ENCODE data around the gene KLHL1.

Gene KLHL1

DNA sequence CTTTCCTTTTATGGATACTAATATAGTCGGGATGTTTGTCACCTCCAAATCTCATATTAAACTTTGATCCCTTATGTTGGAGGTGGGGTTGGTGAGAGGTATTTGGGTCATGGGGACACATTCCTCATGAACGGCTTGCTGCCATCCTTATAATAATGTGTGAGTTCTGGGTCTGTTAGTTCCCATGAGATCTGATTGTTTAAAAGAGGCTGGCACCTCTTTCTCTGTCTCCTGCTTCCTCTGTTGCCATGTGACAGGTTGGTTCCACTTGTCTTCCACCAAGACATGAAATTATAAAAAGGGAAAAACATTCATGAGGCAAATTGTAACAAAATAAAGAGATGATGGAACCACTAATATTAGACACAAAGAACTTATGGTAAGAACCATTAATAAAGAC is 108.4 kb downstream of the KLHL1 start:
- DNase-seq = no peak

GRCh38 chr13:69997061-69997460 is 111.2 kb downstream of the KLHL1 start:
- no peak for DNase-seq

GRCh38 chr13:69980799-69981198 is 127.5 kb downstream of the KLHL1 start:
- no peak for DNase-seq

GRCh38 chr13:69975496-69975895 is 132.8 kb downstream of the KLHL1 start:
- no peak for DNase-seq

DNA sequence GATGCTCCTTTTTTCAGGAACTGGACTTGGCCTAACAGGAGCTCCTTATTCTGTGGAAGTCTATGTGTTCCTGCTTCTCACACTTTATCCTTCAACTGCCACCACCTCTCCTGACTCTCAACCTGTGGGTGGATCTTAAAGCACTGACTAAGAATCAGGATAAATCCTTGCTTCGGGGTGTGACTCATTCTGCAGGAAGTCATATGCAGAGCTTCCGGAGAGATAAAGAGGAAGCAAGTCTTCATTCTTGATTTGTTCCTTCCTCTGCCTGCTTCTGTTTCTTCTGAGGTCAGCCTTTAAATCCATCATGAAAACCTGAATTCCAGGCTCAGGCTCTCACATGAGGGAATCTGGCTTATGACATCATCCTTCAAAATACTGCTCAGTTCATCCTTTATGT is 137.7 kb downstream of the KLHL1 start:
- DNase-seq = no peak

GRCh38 chr13:69959046-69959445 is 149.2 kb downstream of the KLHL1 start:
- DNase-seq = no peak

DNA sequence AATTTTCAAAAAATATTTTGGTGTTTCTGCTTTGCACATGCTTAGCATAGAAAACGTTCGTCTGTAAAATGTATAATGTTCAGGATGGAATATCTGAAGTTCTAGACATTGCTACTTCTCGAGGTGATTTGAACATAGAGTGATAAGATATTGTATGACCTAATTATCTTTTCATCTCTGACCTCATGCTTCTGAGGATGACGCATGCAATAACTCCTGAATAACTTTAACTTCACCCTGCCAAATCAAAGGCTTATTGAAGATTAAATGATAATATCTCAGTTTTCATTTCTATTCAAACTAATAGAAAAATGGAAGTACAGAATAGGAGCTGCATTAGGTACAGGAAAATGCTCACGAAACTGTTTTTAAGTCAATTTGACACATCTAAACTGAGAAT is 151.4 kb downstream of the KLHL1 start:
- DNase-seq = no peak

DNA sequence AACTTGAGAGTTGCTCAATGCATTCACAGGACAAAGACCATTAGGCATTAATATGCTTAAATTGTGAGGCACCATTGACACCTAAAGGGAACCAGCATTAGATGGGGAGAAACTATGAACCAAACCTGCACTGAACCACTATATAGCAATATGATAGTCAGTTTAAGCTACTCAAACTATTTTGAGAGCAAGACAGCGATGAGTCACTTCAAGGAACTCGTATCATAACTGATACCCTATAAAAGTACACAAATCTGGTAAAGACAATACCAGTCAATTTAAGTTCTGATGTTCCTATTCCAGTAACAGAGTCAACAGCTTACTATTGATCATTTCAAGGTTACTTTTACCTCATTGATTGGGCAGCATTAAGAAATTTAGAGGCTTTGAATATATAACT is 151.9 kb downstream of the KLHL1 start:
- DNase-seq = no peak

DNA sequence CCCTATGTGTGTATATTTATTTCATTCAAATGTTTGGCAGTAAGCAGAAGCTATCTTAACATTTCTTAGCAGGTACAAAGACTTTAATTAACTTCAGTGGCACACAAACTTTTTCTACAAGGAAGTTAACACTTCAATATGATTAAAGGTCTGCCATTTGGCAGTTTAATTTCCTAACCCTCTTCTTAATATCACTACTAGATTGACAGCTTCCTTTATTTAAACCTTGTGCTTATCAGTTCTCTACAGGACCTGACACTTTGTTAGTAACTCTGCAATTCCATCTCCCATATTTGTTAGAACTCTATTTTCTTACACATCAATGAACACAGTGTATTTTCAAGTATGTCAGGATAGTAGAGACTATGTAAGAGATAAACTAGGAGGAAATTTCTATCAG is 153.0 kb downstream of the KLHL1 start:
- DNase-seq = no peak

- no peak for DNase-seq
These were observed 156.8 kb downstream of the KLHL1 start for GRCh38 chr13:69951412-69951811.

- no peak for DNase-seq
These were observed 158.1 kb downstream of the KLHL1 start for GRCh38 chr13:69950160-69950559.

GRCh38 chr13:69948016-69948415 is 160.2 kb downstream of the KLHL1 start:
- no peak for DNase-seq

GRCh38 chr13:69947582-69947981 is 160.7 kb downstream of the KLHL1 start:
- DNase-seq = no peak

DNA sequence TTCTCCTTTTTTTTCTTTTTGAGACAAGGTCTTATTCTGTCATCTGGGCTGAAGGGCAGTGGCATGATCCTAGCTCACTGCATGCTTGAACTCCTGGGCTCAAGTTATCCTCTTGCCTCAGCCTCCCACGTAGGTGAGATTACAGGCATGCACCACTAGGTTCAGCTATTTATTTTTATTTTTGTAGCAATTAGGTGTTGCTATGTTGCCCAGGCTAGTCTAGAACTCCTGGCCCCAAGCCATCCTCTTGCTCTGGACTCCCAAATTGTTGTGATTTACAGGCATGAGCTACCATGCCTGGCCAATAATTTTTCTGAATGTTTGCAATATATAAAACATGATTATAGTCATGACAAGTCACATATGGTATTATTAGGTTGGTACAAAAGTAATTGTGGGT is 161.7 kb downstream of the KLHL1 start:
- DNase-seq = no peak

GRCh38 chr13:69935043-69935442 is 173.2 kb downstream of the KLHL1 start:
- no peak for DNase-seq

DNA sequence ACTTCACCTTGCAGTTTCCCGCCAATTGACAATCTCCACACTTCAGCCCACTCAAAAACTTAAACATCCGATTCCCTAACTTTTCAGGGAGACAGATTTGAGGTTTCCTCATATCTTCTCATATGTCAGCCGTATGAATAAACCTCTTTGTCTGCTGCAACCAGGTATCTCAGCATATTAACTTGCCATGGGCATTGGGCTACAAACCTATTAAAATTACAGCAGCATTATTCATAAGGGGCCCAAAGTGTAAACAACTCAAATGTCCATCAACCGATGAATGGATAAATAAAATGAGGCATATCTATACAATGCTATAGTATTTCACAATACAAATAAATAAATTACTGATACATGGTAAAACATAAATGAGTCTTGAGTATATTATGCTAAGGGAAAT is 180.0 kb downstream of the KLHL1 start:
- DNase-seq = no peak

DNA sequence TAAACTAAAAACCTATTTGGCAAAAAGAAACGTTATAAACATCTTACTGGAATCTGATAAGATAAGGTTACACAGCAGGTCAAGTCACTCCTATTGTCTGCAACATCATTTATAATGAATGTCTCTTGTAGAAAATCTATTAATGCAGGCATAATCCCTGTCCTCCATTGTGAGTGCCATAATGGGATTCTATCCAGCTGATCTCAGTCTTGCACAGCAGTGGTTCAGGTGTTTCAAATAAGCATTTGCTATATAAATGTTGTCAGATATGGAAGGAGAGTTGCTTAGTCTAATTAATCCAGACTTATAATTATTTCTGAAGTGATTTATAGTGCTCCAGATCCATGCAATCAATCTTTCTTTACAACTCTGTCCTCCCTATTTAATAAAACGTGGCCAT is 187.1 kb downstream of the KLHL1 start:
- no peak for DNase-seq

- peak; percentile 83 for DNase-seq
These were observed 195.6 kb downstream of the KLHL1 start for GRCh38 chr13:69912630-69913029.

DNA sequence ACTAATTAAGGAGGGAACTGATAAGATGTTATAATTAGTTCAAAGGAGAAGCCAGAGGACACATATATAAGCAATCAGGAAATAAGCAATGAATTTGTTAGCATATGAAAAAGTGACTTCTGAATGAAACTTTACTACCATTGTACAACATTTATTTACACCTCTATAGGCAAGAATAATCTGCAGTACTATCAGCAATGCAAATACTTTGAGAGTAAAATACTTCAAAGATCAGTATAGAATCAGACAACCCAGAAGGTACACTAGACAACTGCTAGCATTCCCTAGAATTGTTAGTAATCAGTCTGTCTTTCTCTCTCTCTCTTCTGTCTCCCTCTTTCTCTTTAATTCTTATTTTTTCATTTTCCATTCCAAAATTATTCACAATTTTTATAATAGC is 197.5 kb downstream of the KLHL1 start:
- DNase-seq = no peak

DNA sequence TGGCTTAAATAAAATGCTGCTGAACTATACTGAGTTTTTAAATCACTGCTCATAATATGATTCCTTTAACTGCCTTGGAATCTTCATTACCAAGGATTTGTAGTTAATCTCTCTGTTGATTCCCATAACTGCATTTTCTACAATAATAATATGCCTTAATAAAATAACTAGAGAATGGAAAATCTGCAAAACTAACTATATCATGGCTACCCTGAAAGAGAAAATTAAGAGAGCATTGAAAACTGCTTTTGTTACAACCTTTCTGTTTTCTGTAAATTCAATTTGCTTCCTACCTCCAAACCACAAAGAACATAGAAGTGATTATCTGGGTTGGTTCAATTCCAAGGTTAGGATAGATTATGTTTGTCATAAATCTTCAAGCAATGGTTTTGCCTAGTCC is 203.5 kb downstream of the KLHL1 start:
- DNase-seq = no peak

GRCh38 chr13:69903081-69903480 is 205.2 kb downstream of the KLHL1 start:
- no peak for DNase-seq

DNA sequence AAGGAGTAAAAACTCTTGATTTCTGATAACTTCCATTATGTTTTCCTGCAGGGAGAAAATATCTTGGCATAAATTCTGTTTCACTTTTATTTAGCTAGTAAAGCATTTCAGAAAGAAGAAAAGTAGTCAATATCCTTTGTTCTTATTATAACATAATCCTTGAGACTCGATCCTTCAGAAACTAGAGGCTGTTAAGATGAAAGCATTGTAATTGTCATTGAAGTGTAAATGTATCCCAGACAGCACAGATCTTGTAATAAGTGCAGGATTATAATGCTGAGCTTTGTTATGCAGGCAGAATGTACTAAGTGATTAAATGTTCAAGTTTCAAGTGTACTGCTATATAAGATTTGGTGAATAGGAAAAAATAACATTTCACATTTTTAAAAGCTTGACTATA is 225.8 kb downstream of the KLHL1 start:
- DNase-seq = no peak

DNA sequence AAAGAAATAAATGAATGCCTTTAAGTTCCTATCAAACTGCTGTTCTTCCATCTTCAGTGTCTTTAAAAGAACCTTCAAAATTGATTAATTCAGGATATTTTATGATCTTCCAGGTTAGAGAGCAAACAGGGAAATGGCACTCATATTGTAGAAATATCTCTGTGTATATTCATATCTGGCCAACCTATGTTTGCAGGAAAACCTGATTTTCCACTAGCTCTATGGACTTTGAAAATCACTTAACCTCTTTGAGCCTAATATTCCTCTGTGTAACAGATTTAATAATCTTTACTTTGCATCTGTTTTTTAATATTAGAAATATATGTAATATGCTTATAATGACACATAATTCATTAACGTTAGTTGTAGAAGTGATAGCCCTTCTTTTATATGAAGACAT is 228.3 kb downstream of the KLHL1 start:
- DNase-seq = no peak

- no peak for DNase-seq
These were observed 235.8 kb downstream of the KLHL1 start for GRCh38 chr13:69872321-69873047.

DNA sequence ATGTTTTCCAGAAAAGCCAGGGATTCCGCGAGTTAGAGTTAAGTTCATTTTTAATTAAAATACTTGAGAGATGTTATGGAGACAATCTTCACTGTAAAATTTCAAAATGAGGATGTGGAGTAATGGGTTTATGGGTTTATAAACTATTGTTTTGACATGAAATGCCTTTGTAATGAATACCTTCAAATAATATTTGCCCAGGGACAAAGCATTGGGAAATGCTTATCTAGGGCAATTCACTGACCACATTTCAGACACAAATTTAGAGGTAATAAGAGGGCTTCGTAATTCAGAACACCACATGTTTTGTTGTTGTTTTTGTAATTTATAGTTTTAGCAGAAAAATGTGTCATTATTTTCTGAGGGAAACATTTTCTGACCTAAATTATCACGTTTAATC is 241.7 kb downstream of the KLHL1 start:
- no peak for DNase-seq
